Ectodermal cell (in vitro differentiated cells): ENCODE results near the gene MCL1.
"Not testable (repeated sequence)": the region's sequence is repeated elsewhere in the genome, so short reads cannot be mapped to it uniquely, and the experiment has no call there.

Experiments
- H3K27ac ChIP-seq: 2 replicates; pipeline ENCODE4 v1.7.0; 2013; ENCODE audit warnings: mild to moderate bottlenecking, low read depth, low read length; ENCODE audit not compliant: insufficient read depth, poor library complexity, severe bottlenecking
- H3K27me3 ChIP-seq: 2 replicates; pipeline ENCODE4 v1.7.0; 2013; ENCODE audit warnings: mild to moderate bottlenecking, low read length; ENCODE audit not compliant: insufficient read depth, control insufficient read depth, poor library complexity, severe bottlenecking
- H3K36me3 ChIP-seq: one replicate; pipeline ENCODE4 v1.7.0; 2013; ENCODE audit warnings: low read length; ENCODE audit not compliant: control insufficient read depth, insufficient read depth
- H3K4me1 ChIP-seq: one replicate; pipeline ENCODE4 v1.7.0; 2013; ENCODE audit warnings: low read length; ENCODE audit not compliant: control insufficient read depth, insufficient read depth
- H3K4me3 ChIP-seq: 2 replicates; pipeline ENCODE4 v1.7.0; 2013; ENCODE audit warnings: low read depth, low read length, control low read depth; ENCODE audit not compliant: insufficient read depth
- H3K9me3 ChIP-seq: 2 replicates; pipeline ENCODE4 v1.7.0; 2013; ENCODE audit warnings: mild to moderate bottlenecking, low read length, moderate library complexity; ENCODE audit not compliant: control insufficient read depth
- WGBS, 2 experiments: methylation state at CpG; one replicate each; pipeline ENCODE4 v1.1.7; 2013; ENCODE audit warnings: missing lambda C conversion rate in 2 of 2; 5-methylcytosine and 5-hydroxymethylcytosine counted together

Gene MCL1

GRCh38 chr1:150619576-150620509 is 40.4 kb upstream of the MCL1 start:
- Histone ChIP-seq H3K27ac (no peak overlapping the region), H3K4me3 (no peak overlapping the region), H3K36me3 (peaks cover 62% of the 10 kb centered on the region), H3K4me1 (no peaks in the 10 kb centered on the region), H3K9me3 (no peaks in the 10 kb centered on the region), H3K27me3 (no peaks in the 10 kb centered on the region)
- WGBS, 2 experiments, result 91% methylated on average over 4 of the region's 4 CpGs

DNA sequence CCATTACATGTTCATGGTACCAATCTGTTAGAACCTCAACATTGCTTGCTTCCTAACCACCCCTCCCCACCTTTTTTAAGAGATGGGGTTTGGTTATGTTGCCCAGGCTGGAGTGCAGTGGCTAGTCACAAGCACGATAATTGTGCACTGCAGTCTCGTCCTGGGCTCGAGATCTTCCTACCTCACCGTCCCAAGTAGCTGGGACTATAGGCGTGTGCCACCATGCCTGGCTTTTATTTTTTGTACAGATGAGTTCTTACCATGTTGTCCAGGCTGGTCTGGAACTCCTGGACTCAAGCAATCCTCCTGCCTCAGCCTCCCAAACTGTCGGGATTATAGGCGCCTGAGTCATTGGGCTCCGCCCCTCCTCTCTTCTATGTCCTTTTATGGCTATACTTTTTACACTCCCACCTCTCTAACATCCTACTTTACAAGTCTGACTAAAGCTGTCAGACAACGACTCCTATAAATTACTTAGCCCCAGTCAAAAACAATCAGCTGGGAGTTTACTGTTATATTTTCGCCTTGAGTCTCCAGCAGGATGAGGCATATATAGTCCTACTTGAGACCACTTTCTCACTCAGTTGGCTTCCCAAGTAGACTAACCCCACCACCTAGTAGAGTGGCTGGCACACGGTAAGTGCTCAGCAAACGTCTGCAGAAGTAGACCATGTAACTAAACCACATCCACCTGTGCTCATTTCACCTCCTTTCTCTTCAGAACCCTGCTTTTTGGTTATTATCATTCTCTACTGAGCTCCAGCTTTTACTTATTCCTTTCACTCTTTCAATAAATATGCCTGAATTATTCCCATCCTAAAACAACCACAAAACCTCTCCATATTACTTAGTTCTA is 36.2 kb upstream of the MCL1 start:
- Histone ChIP-seq H3K9me3 (no peaks in the 10 kb centered on the region), H3K4me3 (no peak overlapping the region), H3K4me1 (no peaks in the 10 kb centered on the region), H3K36me3 (peaks cover 44% of the 10 kb centered on the region), H3K27ac (no peak overlapping the region), H3K27me3 (no peaks in the 10 kb centered on the region)
- 93 to 95% methylated on average over 12 of the region's 12 CpGs for WGBS, 2 experiments

- Histone ChIP-seq H3K9me3 (no peaks in the 10 kb centered on the region), H3K4me1 (no peaks in the 10 kb centered on the region), H3K27ac (no peak overlapping the region), H3K36me3 (peaks cover 27% of the 10 kb centered on the region), H3K4me3 (no peak overlapping the region), H3K27me3 (no peaks in the 10 kb centered on the region)
- 96% methylated on average over 12 of the region's 12 CpGs for WGBS, 2 experiments
These were observed 33.9 kb upstream of the MCL1 start for GRCh38 chr1:150613061-150613920.

GRCh38 chr1:150612014-150612345 is 32.6 kb upstream of the MCL1 start:
- Histone ChIP-seq H3K4me1 (no peaks in the 10 kb centered on the region), H3K27me3 (no peaks in the 10 kb centered on the region), H3K4me3 (no peak overlapping the region), H3K27ac (no peak overlapping the region), H3K9me3 (no peaks in the 10 kb centered on the region), H3K36me3 (peaks cover 20% of the 10 kb centered on the region)
- 96 to 97% methylated on average over 3 of the region's 3 CpGs for WGBS, 2 experiments

GRCh38 chr1:150610576-150610975 is 31.2 kb upstream of the MCL1 start:
- no peak overlapping the region for H3K4me3 ChIP-seq
- H3K4me1 ChIP-seq, result no peaks in the 10 kb centered on the region
- no peak overlapping the region for H3K27ac ChIP-seq
- H3K36me3 ChIP-seq, result peaks cover 6% of the 10 kb centered on the region
- H3K9me3 ChIP-seq, result no peaks in the 10 kb centered on the region
- 94 to 96% methylated on average over 3 to 4 of the region's 4 CpGs for WGBS, 2 experiments
- H3K27me3 ChIP-seq, result no peaks in the 10 kb centered on the region

DNA sequence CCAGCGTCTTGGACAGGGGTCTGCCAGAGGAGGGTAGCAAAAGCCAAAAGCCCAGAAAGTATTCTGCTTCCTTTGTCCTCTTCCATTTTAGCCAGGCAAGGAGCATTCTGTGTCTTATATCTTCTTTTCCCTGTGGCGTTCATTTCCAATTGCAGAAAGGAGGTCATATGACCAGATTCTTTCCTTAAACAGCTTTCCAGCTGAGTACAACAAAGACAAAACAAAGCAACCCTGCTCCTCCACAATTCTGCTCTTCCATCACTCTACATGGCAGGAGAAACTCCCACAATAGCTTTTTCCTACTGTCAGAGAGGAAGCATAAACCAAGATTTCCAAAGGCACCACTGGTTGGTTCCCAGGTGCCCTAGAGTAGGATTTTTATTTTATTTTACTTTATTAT is 30.3 kb upstream of the MCL1 start:
- Histone ChIP-seq H3K36me3 (no peaks in the 10 kb centered on the region), H3K4me1 (peaks cover 3% of the 10 kb centered on the region), H3K9me3 (no peaks in the 10 kb centered on the region), H3K4me3 (no peak overlapping the region), H3K27ac (peak overlapping the region; percentile 80), H3K27me3 (no peaks in the 10 kb centered on the region)
- 27 to 38% methylated on average over 2 of the region's 2 CpGs for WGBS, 2 experiments

GRCh38 chr1:150606463-150607142 is 27.2 kb upstream of the MCL1 start:
- Histone ChIP-seq H3K4me3 (no peak overlapping the region), H3K4me1 (peaks cover 10% of the 10 kb centered on the region), H3K27me3 (no peaks in the 10 kb centered on the region), H3K36me3 (no peaks in the 10 kb centered on the region), H3K9me3 (no peaks in the 10 kb centered on the region), H3K27ac (no peak overlapping the region)
- WGBS, 2 experiments, result 92 to 93% methylated on average over 7 of the region's 7 CpGs

DNA sequence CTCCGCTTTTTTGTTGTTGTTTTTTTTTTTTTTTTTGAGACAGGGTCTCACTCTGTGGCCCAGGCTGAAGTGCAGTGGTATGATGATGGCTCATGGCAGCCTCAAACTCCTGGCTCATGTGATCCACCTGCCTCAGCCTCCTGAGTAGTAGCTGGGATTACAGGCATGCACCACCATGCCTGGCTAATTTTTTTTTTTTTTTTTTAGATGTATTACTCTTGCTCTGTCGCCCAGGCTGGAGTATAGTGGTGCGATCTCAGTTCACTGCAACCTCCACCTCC is 26.0 kb upstream of the MCL1 start:
- not testable (repeated sequence) for H3K27me3 ChIP-seq, H3K9me3 ChIP-seq, H3K27ac ChIP-seq, H3K4me1 ChIP-seq, H3K4me3 ChIP-seq, H3K36me3 ChIP-seq
- WGBS, 2 experiments, result 84 to 93% methylated on average over 2 to 3 of the region's 3 CpGs

- H3K27ac ChIP-seq, result peak overlapping the region; percentile 73
- H3K4me1 ChIP-seq, result peaks cover 10% of the 10 kb centered on the region
- no peak overlapping the region for H3K4me3 ChIP-seq
- H3K36me3 ChIP-seq, result no peaks in the 10 kb centered on the region
- H3K9me3 ChIP-seq, result no peaks in the 10 kb centered on the region
- WGBS, 2 experiments, result 50 to 67% methylated on average over 2 of the region's 2 CpGs
- no peaks in the 10 kb centered on the region for H3K27me3 ChIP-seq
These were observed 24.8 kb upstream of the MCL1 start for GRCh38 chr1:150604226-150604588.
